C1 segment of cervical spinal cord (tissue), 14 donors: ENCODE data around the gene GMPPA.

Source experiments
- DNase-seq, 14 donors: peaks; one replicate each; lab custom pipeline; 2025; lab: John Stamatoyannopoulos, UW

The GMPPA gene

DNA sequence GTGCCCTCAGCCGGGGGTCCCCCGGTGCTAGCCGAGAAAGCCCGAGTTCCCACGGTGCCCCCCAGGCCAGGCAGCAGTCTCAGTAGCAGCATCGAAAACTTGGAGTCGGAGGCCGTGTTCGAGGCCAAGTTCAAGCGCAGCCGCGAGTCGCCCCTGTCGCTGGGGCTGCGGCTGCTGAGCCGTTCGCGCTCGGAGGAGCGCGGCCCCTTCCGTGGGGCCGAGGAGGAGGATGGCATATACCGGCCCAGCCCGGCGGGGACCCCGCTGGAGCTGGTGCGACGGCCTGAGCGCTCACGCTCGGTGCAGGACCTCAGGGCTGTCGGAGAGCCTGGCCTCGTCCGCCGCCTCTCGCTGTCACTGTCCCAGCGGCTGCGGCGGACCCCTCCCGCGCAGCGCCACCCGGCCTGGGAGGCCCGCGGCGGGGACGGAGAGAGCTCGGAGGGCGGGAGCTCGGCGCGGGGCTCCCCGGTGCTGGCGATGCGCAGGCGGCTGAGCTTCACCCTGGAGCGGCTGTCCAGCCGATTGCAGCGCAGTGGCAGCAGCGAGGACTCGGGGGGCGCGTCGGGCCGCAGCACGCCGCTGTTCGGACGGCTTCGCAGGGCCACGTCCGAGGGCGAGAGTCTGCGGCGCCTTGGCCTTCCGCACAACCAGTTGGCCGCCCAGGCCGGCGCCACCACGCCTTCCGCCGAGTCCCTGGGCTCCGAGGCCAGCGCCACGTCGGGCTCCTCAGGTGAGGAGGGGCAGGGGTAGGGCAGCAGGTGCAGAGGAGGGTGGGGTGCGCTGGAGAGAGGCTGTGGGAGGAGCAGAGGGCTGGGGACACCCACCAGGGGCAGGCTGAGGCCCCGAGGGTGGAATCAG lies 14.1 kb upstream of the GMPPA start:
- DNase-seq = no peak

DNA sequence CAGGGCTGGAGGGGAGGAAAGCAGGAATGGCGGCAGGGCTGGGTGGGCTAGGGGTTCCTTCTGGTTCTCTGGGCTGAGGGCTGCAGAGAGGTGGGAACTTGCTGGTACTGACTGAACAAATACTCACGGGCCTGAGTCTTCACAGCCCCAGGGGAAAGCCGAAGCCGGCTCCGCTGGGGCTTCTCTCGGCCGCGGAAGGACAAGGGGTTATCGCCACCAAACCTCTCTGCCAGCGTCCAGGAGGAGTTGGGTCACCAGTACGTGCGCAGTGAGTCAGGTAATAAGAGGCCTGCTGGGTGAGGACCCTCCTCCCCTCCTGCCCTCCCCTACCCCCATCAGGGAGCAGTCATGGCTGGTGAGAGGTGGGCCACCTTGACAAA lies 13.5 kb upstream of the GMPPA start:
- DNase-seq = no peak

DNA sequence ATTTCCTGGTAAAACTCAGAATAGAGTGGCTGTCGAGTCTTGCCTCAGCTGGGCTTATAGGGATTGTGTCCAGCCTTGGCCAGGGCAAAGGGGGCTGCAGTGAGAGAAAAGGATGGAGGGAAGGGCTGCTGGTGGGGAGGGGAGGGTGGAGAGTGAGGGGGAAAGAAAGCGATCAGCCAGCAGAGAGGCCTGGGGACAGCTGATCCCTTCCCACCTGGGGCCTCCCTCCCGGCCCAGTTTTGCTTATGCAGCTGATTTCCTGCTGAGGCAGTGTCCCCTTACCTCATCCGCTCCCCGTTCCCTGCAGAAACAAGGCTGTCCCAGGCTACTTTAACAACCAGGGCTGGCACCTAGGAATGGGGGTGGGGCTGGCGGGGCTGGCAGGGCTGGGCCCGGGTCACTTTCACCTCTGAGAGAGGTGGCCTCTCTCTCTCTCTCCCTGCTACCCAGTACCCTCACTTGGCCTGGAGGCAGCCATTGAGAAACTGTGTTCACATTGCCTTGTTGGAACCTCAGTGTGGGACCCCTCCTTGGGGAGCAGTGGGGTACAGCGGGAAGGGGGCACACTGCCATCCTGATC lies 12.2 kb upstream of the GMPPA start:
- DNase-seq = no peak

DNA sequence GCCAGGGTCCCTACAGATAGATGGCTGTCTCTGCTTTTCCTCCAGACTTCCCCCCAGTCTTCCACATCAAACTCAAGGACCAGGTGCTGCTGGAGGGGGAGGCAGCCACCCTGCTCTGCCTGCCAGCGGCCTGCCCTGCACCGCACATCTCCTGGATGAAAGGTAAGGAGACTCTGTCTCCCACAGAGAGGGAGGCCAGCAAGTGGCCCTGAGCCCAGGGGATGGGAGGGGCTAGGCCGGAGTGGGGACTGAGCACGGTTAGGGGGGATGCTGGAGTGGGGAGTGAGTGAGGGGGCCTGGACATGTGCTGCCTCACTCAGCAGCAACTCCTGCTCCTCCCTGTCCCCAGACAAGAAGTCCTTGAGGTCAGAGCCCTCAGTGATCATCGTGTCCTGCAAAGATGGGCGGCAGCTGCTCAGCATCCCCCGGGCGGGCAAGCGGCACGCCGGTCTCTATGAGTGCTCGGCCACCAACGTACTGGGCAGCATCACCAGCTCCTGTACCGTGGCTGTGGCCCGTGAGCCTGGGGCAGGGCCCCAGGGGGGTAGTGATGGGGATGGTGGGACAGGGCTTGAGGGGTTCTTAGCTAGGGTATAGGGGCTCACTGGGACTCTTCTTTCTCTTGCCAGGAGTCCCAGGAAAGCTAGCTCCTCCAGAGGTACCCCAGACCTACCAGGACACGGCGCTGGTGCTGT lies 10.4 kb upstream of the GMPPA start:
- DNase-seq = no peak

- no peak for DNase-seq
Measured at GRCh38 chr2:219488844-219489194, 9.9 kb upstream of the GMPPA start.

DNA sequence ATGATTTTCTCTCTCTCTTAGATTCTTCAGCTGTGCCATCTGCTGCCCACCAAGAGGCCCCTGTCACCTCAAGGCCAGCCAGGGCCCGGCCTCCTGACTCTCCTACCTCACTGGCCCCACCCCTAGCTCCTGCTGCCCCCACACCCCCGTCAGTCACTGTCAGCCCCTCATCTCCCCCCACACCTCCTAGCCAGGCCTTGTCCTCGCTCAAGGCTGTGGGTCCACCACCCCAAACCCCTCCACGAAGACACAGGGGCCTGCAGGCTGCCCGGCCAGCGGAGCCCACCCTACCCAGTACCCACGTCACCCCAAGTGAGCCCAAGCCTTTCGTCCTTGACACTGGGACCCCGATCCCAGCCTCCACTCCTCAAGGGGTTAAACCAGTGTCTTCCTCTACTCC lies 9.4 kb upstream of the GMPPA start:
- DNase-seq = no peak

GRCh38 chr2:219490186-219490585 lies 8.5 kb upstream of the GMPPA start:
- DNase-seq = no peak

DNA sequence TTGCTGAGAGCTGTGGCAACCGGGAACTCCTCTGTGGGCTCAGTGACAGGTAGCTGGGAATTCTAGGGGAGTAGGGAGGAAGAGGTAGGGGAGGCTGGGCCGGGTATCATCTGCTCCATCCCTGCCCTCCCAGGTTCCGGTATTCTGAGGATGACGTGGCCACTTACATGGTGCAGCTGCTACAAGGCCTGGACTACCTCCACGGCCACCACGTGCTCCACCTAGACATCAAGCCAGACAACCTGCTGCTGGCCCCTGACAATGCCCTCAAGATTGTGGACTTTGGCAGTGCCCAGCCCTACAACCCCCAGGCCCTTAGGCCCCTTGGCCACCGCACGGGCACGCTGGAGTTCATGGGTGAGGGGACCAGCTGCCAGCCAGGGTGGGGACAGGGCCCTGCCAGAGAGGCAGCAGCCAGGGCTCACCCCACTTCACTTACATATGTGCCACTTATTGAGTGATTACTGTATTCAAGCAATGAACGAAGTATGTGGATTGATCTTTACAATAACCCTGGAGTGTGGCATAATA lies 8.0 kb upstream of the GMPPA start:
- no peak for DNase-seq

DNA sequence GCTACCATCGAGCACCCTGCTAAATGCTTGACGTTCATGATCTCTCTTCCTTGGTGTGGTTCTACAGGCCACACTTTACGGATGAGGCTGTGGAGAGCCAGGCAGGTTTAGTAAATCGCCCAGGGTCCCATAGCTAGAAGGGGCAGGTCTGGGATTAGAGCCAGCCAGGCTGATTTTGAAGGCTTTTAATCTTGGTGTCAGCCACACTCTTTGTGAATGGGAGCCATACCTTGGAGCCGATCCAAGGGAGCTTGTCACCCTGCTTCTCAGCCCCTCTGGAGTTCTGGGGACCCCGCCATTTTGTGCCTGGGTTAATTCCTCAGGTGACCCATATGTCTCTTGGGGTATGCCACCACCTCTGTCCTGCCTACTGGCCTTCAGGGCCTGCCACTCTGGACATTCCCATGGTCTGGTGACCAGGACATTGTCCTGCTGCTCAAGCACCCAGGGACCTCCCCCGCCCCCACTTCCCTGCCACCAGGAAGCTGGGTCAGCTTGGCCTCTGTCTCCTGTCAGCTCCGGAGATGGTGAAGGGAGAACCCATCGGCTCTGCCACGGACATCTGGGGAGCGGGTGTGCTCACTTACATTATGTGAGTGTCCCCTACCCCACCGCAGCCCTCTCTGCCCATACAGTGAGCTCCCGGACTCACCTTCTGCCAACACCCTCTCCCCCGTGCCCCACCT lies 7.3 kb upstream of the GMPPA start:
- DNase-seq = no peak

GRCh38 chr2:219492575-219492974 lies 6.1 kb upstream of the GMPPA start:
- DNase-seq = no peak

GRCh38 chr2:219493086-219493485 lies 5.6 kb upstream of the GMPPA start:
- DNase-seq = no peak

- DNase-seq = no peak
Measured at GRCh38 chr2:219494952-219495530, 3.6 kb upstream of the GMPPA start.

- peak in 11 of 14 donors; percentile 8 to 51 (median 18) for DNase-seq
Measured at GRCh38 chr2:219495531-219496122, 3.1 kb upstream of the GMPPA start.

- DNase-seq = no peak
Measured at GRCh38 chr2:219496247-219496824, 2.4 kb upstream of the GMPPA start.

GRCh38 chr2:219496825-219497494 lies 1.7 kb upstream of the GMPPA start:
- DNase-seq = peak in 2 of 14 donors; percentile 8 to 11

DNA sequence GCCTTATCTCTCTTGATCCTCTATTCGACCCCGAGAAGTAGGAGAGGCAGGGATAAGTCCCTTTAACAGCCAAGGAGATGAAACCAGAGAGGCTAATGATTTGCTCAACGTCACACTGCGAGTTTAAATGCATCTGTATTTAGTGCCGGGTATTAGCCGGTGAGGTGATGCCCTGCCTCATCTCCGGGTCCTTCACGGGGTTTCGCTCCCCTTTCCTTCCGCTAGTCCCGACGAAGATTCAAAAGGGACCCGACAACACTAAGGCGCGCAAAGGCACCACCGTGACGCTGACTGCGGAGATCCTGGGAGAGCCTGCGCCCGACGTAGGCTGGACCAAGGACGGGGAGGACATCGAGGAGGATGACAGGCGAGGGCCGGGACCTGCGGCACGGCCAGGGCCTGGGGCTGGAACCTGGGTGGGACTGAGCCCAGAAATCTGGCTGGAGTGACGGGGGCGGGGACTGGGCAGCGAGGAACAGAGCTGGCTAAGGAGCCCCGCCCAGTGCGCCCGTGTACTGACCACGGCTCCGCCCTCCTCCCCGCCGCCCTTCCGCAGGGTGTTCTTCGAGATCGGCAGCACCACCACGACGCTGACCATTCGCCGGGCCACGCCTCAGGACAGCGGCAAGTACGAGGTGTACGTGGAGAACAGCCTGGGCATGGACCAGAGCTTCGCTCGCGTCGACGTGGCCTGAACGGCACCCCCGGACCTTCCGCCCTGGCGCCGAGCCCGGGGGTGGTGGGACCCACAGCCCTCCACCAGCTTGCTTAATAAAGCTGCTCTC lies 1.0 kb upstream of the GMPPA start:
- DNase-seq = peak in 9 of 14 donors; percentile 29 to 59 (median 47)

GRCh38 chr2:219499058-219499307 lies 292 bp downstream of the GMPPA start:
- DNase-seq = no peak

- no peak for DNase-seq
Measured at GRCh38 chr2:219499555-219499954, 864 bp downstream of the GMPPA start.

DNA sequence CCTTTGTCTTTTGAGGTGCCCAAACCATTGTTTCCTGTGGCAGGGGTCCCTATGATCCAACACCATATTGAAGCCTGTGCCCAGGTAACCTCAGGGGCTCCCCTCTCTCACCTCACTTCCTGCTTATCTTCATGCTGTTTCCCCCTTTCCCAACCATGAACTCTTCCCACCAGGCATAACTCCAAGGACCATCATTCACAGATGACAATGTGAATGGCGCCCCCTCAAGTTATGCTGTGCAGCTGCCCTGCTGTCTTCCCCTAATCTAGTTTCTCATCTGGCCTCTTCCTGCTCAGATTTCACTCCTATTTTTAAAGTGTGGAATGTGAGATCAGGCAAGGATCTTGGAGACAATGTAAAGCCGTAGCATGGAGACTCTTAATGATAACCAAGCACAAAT lies 1.4 kb downstream of the GMPPA start:
- no peak for DNase-seq

DNA sequence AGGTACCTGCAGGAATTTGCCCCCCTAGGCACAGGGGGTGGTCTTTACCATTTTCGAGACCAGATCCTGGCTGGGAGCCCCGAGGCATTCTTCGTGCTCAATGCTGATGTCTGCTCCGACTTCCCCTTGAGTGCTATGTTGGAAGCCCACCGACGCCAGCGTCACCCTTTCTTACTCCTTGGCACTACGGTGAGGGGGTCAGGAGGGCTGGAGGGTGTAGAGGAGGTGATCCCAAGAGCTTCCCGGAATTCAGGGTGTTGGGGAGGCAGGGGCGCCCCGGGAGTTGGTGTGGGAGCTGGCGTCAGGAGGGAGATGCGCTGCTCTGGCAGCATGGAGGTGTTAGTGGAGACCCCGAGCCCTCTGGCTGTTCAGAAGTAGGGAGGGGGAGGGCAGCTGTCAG lies 3.2 kb downstream of the GMPPA start:
- DNase-seq = no peak
